NCI-H1105 treated with DMSO at 0.1 percent for 48 hours (cell line): ENCODE results near the gene TEX11.
"Not testable (repeated sequence)": the region's sequence is repeated elsewhere in the genome, so short reads cannot be mapped to it uniquely, and the experiment has no call there.

Source experiments
- DNase-seq: peaks from one replicate; lab custom pipeline; 2025; lab: John Stamatoyannopoulos, UW

The TEX11 gene

GRCh38 chrX:70587158-70587557 is 321.4 kb downstream of the TEX11 start:
- DNase-seq = not testable (repeated sequence)

- no peak for DNase-seq
Measured at GRCh38 chrX:70577442-70577841, 331.1 kb downstream of the TEX11 start.

- not testable (repeated sequence) for DNase-seq
Measured at GRCh38 chrX:70569922-70570576, 338.5 kb downstream of the TEX11 start.

- no peak for DNase-seq
Measured at GRCh38 chrX:70554948-70555347, 353.6 kb downstream of the TEX11 start.

- DNase-seq = no peak
Measured at GRCh38 chrX:70554523-70554922, 354.0 kb downstream of the TEX11 start.

GRCh38 chrX:70554081-70554480 is 354.4 kb downstream of the TEX11 start:
- no peak for DNase-seq

- DNase-seq = no peak
Measured at GRCh38 chrX:70553516-70553915, 355.0 kb downstream of the TEX11 start.

- no peak for DNase-seq
Measured at GRCh38 chrX:70552130-70552704, 356.3 kb downstream of the TEX11 start.

GRCh38 chrX:70549429-70549828 is 359.1 kb downstream of the TEX11 start:
- no peak for DNase-seq

GRCh38 chrX:70535198-70535597 is 373.3 kb downstream of the TEX11 start:
- no peak for DNase-seq

GRCh38 chrX:70527610-70528345 is 380.7 kb downstream of the TEX11 start:
- DNase-seq = no peak

GRCh38 chrX:70527053-70527452 is 381.5 kb downstream of the TEX11 start:
- no peak for DNase-seq

GRCh38 chrX:70525733-70526132 is 382.8 kb downstream of the TEX11 start:
- no peak for DNase-seq

- not testable (repeated sequence) for DNase-seq
Measured at GRCh38 chrX:70515692-70516091, 392.8 kb downstream of the TEX11 start.

- DNase-seq = not testable (repeated sequence)
Measured at GRCh38 chrX:70515270-70515669, 393.2 kb downstream of the TEX11 start.

- no peak for DNase-seq
Measured at GRCh38 chrX:70509078-70509477, 399.4 kb downstream of the TEX11 start.

GRCh38 chrX:70508296-70508911 is 400.1 kb downstream of the TEX11 start:
- no peak for DNase-seq

GRCh38 chrX:70505451-70505841 is 403.1 kb downstream of the TEX11 start:
- DNase-seq = no peak

GRCh38 chrX:70504772-70505450 is 403.6 kb downstream of the TEX11 start:
- no peak for DNase-seq

GRCh38 chrX:70500826-70501225 is 407.7 kb downstream of the TEX11 start:
- no peak for DNase-seq

GRCh38 chrX:70498129-70498528 is 410.4 kb downstream of the TEX11 start:
- DNase-seq = no peak

- DNase-seq = no peak
Measured at GRCh38 chrX:70497026-70497425, 411.5 kb downstream of the TEX11 start.
